Measurements from ENCODE around the gene MAX.

DNA sequence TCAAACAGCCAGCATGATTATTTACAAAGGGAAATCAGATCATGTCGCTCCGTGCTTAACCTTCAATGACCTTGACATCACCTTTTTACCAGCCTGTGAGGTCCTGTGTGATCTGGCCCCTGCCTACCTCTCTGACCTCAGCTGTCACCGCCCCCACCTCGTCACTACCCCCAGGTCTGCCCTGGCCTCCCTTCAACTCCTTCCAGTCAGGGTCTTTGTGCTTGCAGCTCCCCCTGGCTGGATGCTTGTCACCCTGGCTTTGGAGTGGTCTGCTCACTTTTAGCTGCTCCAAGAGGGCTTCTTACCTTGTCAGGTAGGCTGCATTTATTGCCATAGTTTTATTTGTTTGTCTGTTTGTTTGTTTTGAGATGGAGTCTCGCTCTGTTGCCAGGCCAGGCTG is 8.2 kb upstream of the MAX start:
- TF ChIP-seq POLR2A (IDR thresholded peaks at IDR 0.05) = no peak
- TF ChIP-seq, protein P1, sequence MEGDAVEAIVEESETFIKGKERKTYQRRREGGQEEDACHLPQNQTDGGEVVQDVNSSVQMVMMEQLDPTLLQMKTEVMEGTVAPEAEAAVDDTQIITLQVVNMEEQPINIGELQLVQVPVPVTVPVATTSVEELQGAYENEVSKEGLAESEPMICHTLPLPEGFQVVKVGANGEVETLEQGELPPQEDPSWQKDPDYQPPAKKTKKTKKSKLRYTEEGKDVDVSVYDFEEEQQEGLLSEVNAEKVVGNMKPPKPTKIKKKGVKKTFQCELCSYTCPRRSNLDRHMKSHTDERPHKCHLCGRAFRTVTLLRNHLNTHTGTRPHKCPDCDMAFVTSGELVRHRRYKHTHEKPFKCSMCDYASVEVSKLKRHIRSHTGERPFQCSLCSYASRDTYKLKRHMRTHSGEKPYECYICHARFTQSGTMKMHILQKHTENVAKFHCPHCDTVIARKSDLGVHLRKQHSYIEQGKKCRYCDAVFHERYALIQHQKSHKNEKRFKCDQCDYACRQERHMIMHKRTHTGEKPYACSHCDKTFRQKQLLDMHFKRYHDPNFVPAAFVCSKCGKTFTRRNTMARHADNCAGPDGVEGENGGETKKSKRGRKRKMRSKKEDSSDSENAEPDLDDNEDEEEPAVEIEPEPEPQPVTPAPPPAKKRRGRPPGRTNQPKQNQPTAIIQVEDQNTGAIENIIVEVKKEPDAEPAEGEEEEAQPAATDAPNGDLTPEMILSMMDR (IDR thresholded peaks at IDR 0.05) = no peak
